ENCODE data around the gene KRTAP3-3. TPM values are rescaled to one million over a fixed set of nuclear protein-coding genes. Genes with fewer than 3 reads are reported as not detected.
"Not testable (repeated sequence)": the region's sequence is repeated elsewhere in the genome, so short reads cannot be mapped to it uniquely, and the experiment has no call there.

KRTAP3-3 gene
- total RNA-seq, 1 donor: not detected

DNA sequence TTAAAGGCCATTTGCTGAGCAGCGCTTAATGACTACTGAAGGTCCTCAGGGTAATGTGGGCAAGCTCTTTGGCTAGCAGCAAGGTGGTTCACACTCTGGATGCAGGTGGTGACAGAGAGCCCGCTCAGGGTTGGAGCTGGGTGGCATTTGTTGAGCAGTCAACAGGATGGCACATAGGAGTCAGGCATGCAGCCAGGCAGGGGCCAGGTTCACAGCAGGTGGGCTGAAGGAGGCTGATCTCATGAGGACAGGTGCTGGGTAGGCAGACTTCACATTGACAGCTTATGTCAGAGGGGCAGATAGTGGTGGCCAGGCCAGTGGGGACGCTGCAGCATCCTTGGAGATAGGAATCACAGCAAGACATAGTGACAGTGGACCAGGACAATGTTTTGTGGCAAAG, 10.4 kb upstream of the KRTAP3-3 start:
- DNase-seq (ENCODE audit: low read depth): no peak
- no peak overlapping the region for H3K4me3 ChIP-seq (ENCODE audit: low read depth, low read length)
- TF ChIP-seq, protein P1, sequence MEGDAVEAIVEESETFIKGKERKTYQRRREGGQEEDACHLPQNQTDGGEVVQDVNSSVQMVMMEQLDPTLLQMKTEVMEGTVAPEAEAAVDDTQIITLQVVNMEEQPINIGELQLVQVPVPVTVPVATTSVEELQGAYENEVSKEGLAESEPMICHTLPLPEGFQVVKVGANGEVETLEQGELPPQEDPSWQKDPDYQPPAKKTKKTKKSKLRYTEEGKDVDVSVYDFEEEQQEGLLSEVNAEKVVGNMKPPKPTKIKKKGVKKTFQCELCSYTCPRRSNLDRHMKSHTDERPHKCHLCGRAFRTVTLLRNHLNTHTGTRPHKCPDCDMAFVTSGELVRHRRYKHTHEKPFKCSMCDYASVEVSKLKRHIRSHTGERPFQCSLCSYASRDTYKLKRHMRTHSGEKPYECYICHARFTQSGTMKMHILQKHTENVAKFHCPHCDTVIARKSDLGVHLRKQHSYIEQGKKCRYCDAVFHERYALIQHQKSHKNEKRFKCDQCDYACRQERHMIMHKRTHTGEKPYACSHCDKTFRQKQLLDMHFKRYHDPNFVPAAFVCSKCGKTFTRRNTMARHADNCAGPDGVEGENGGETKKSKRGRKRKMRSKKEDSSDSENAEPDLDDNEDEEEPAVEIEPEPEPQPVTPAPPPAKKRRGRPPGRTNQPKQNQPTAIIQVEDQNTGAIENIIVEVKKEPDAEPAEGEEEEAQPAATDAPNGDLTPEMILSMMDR (IDR thresholded peaks at IDR 0.05; ENCODE audit: insufficient read depth, low read depth, low read length): no peak

DNA sequence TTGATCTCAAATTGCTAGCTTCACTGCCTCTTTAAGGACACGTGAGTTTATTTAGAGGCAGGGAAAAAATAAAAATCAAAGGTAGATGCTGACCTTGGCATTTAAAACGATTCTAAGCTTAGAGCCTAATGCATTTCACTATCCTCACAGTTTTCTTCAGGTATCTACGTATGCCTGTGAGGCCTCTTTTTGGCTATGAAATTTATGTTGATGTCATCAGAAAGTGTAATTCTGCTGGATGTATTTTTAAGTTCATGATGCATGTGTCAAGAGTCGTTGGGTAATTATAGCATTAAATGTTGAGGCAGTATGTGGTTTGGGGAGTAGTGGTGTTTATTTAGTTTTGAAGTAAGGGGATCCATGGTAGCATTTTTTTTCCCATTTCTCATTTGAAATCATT, 10.0 kb upstream of the KRTAP3-3 start:
- TF ChIP-seq, protein P1 (IDR thresholded peaks at IDR 0.05; ENCODE audit: insufficient read depth, low read depth, low read length): no peak
- no peak for DNase-seq (ENCODE audit: low read depth)
- H3K4me3 ChIP-seq (ENCODE audit: low read depth, low read length): no peak overlapping the region

DNA sequence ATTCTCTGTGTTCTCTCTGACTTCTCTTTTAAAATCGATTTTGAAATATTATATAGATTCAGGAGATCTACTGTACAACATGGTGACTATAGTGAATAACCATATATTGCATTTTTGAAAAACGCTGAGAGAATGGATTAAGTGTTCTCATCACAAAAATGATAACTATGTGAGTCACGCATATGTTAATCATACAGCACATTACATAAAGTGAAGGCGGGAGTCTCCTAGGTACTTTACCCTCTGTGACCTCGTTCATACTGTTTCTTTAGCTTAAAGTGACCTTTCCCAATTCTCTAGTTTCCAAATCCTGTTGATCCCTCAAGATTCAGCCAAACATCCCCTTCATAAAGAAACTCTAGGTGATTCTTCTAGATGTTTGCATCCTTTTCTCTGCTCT, 8.8 kb upstream of the KRTAP3-3 start:
- no peak overlapping the region for H3K4me3 ChIP-seq (ENCODE audit: low read depth, low read length)
- peak; percentile 58 for DNase-seq (ENCODE audit: low read depth)
- TF ChIP-seq, protein P1 (IDR thresholded peaks at IDR 0.05; ENCODE audit: insufficient read depth, low read depth, low read length): no peak

DNA sequence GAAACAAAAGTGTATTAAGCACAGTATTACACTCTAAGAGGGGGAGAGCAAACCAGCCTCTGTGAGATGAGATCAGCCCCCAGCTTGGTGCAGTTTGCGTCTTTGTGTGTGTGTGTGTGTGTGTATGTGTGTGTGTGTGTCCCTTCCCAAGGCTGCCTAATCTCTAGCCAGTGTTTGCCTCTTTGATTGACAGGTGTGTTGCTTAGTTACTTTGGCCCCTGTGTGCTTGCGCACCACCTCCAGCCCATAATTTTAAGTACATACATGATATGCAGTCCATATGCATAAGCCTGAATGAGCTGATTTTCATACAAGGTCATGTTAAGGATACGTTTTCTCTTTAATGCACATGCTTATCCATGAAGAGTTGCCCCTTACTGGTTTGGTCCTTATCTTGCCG, 7.8 kb upstream of the KRTAP3-3 start:
- DNase-seq (ENCODE audit: low read depth): no peak
- TF ChIP-seq, protein P1 (IDR thresholded peaks at IDR 0.05; ENCODE audit: insufficient read depth, low read depth, low read length): no peak
- H3K4me3 ChIP-seq (ENCODE audit: low read depth, low read length): no peak overlapping the region

DNA sequence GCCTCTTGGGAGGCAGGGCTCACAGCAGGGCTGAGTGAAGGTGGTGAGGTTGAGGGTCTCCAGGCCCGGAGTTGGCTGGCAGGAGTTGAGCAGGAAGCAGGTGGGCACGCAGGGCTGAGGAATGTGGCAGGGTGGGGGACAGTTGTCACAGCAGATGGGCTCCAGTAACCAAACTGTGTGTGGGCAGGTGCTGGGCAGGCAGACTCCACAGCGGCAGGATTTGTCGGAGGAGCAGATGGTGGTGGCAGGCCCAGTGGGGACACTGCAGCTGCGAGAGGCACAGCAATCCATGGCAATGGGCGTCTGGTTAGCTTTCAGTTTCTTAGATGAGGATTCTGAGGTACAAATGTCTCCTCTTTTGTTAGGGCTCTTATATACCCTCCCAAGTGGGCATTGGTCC, 5.6 kb upstream of the KRTAP3-3 start, which contains the start of gene KRTAP3-2:
Gene KRTAP3-2 (minus strand): TSS at position 344 of the 400 bp plus-strand sequence. CDS start 53 bp downstream, at position 291.
- DNase-seq (ENCODE audit: low read depth); H3K4me3 ChIP-seq (ENCODE audit: low read depth, low read length): not testable (repeated sequence)

DNA sequence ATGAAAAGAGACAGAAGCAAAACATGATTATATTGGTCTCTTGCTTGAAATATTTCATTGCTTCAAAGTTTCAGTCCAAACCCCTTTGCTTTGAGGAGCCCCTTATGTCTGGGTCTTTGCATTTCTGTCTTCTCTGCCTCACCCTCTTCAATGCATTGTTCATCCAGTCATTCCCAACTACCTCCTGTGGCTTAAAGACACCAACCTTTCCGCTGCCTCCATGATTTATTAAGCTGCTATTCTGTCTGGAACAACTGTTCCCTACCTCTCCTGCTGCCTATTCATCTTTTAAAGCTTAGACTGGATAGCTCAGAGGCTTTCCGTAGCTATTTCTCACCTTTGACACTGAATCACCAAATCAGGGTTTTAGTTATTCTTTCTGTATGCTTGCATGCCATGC, 3.4 kb upstream of the KRTAP3-3 start:
- TF ChIP-seq, protein P1 (IDR thresholded peaks at IDR 0.05; ENCODE audit: insufficient read depth, low read depth, low read length): no peak
- DNase-seq (ENCODE audit: low read depth): no peak
- no peak overlapping the region for H3K4me3 ChIP-seq (ENCODE audit: low read depth, low read length)

DNA sequence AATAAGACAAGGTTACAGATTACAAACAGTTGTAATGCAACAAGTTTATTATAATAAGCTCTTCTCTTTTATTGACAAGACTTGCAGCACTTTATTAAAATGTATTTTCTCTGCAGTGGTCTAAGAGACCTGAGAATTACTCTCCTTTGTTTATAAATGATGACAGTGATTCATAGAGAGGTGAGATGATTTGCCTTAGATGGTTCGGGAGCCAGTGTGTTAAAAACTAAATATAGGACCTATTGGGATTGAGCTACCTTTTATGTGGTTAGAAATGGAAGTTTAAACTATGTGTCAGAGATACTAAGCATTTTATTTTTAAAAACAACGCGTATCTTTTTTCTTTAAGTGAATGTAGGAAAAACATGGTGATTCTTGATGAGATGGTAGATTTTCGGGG, 2.9 kb upstream of the KRTAP3-3 start:
- TF ChIP-seq, protein P1 (IDR thresholded peaks at IDR 0.05; ENCODE audit: insufficient read depth, low read depth, low read length): no peak
- DNase-seq (ENCODE audit: low read depth): no peak
- no peak overlapping the region for H3K4me3 ChIP-seq (ENCODE audit: low read depth, low read length)
